Neural cell (in vitro differentiated cells): ENCODE measurements around the gene VPS26B. TPM values are rescaled to one million over a fixed set of nuclear protein-coding genes. Genes with fewer than 3 reads are reported as not detected.

Source experiments
- H2AFZ ChIP-seq: fragments of 200-600, 300-800 bp; sonication (generic), shearing (Covaris generic); 2 replicates; pipeline ENCODE4 v1.6.0; 2014; ENCODE audit warnings: low read depth, mild to moderate bottlenecking, antibody characterized with exemption, low read length, moderate library complexity
- H3F3A ChIP-seq: fragments of 200-600 bp; shearing (Covaris generic); 2 replicates; pipeline ENCODE4 v1.6.1; 2016; ENCODE audit warnings: mild to moderate bottlenecking, moderate library complexity, mixed read lengths, antibody characterized with exemption, low read length; ENCODE audit not compliant: insufficient read depth, poor library complexity, severe bottlenecking
- H3K27ac ChIP-seq: fragments of 200-600, 300-800 bp; sonication (generic), shearing (Covaris generic); 2 replicates; pipeline ENCODE4 v1.5.1; 2014; ENCODE audit warnings: mild to moderate bottlenecking, low read length, moderate library complexity
- H3K27me3 ChIP-seq: fragments of 300-800, 200-600 bp; sonication (generic), shearing (Covaris generic); 2 replicates; pipeline ENCODE4 v1.6.0; 2014; ENCODE audit warnings: mild to moderate bottlenecking, low read depth, low read length, moderate library complexity; ENCODE audit not compliant: insufficient read depth
- H3K36me3 ChIP-seq: fragments of 300-800, 200-600 bp; sonication (generic), shearing (Covaris generic); 2 replicates; pipeline ENCODE4 v1.5.1; 2014; ENCODE audit warnings: mild to moderate bottlenecking, antibody characterized with exemption, low read length, moderate library complexity; ENCODE audit not compliant: insufficient read depth
- H3K4me2 ChIP-seq: fragments of 300-800, 200-600 bp; sonication (generic), shearing (Covaris generic); 2 replicates; pipeline ENCODE4 v1.6.0; 2014; ENCODE audit warnings: mild to moderate bottlenecking, low read length
- H3K4me3 ChIP-seq: fragments of 300-800, 200-600 bp; sonication (generic), shearing (Covaris generic); 2 replicates; pipeline ENCODE4 v1.5.1; 2014; ENCODE audit warnings: mild to moderate bottlenecking, low read length, moderate library complexity
- H3K79me2 ChIP-seq: fragments of 200-600 bp; shearing (Covaris generic); replicated peaks from 2 replicates; pipeline ENCODE4 v1.6.0; 2014; ENCODE audit warnings: mild to moderate bottlenecking, low read length, moderate library complexity; ENCODE audit not compliant: insufficient read depth
- H3K9ac ChIP-seq: fragments of 300-800, 200-600 bp; sonication (generic), shearing (Covaris generic); 2 replicates; pipeline ENCODE4 v1.6.1; 2016; ENCODE audit warnings: mild to moderate bottlenecking, low read length, mixed read lengths
- H3K9me2 ChIP-seq: fragments of 200-600 bp; shearing (Covaris generic); 2 replicates; pipeline ENCODE4 v1.6.1; 2016; ENCODE audit warnings: mild to moderate bottlenecking, low read length, mixed read lengths; ENCODE audit not compliant: insufficient read depth
- H3K9me3 ChIP-seq: fragments of 200-600, 300-800 bp; sonication (generic), shearing (Covaris generic); 2 replicates; pipeline ENCODE4 v1.6.1; 2016; ENCODE audit warnings: mild to moderate bottlenecking, mixed run types, low read length, moderate library complexity, mixed read lengths
- H4K20me1 ChIP-seq: fragments of 200-600 bp; shearing (Covaris generic); 2 replicates; pipeline ENCODE4 v1.6.1; 2016; ENCODE audit warnings: mild to moderate bottlenecking, mixed run types; ENCODE audit not compliant: insufficient read depth
- CTCF ChIP-seq: fragments of 450-650 bp; IDR thresholded peaks from 2 replicates; pipeline ENCODE4 v1.5.1; 2014; ENCODE audit warnings: antibody characterized with exemption, mild to moderate bottlenecking, moderate library complexity; ENCODE audit not compliant: poor library complexity, severe bottlenecking
- EP300 ChIP-seq: fragments of 450-650 bp; conservative IDR thresholded peaks from 2 replicates; pipeline ENCODE4 v1.6.1; 2014; ENCODE audit warnings: antibody characterized with exemption, mild to moderate bottlenecking, moderate library complexity; ENCODE audit not compliant: poor library complexity, severe bottlenecking
- EZH2 ChIP-seq: fragments of 200-600, 300-800 bp; shearing (Covaris generic), sonication (generic); IDR thresholded peaks from 2 replicates; pipeline ENCODE4 v1.6.1; 2014; ENCODE audit warnings: antibody characterized with exemption, low read length, borderline replicate concordance, mild to moderate bottlenecking; ENCODE audit not compliant: insufficient read depth, poor library complexity, severe bottlenecking
- MXI1 ChIP-seq: fragments of 450-650 bp; conservative IDR thresholded peaks from 2 replicates; pipeline ENCODE4 v1.6.1; 2014; ENCODE audit warnings: antibody characterized with exemption, mild to moderate bottlenecking; ENCODE audit not compliant: poor library complexity, severe bottlenecking
- POLR2AphosphoS5 ChIP-seq: IDR thresholded peaks from 2 replicates; pipeline ENCODE4 v1.6.1; 2012
- RAD21 ChIP-seq: fragments of 450-650 bp; conservative IDR thresholded peaks from 2 replicates; pipeline ENCODE4 v1.6.1; 2014; ENCODE audit warnings: antibody characterized with exemption, mild to moderate bottlenecking, moderate library complexity
- REST ChIP-seq: IDR thresholded peaks from 2 replicates; pipeline ENCODE4 v1.6.1; 2012; ENCODE audit warnings: borderline replicate concordance
- SMC3 ChIP-seq: fragments of 450-650 bp; conservative IDR thresholded peaks from 2 replicates; pipeline ENCODE4 v1.6.1; 2014; ENCODE audit warnings: antibody characterized with exemption, mild to moderate bottlenecking, moderate library complexity; ENCODE audit not compliant: poor library complexity
- TAF1 ChIP-seq: IDR thresholded peaks from 2 replicates; pipeline ENCODE4 v1.6.1; 2012; ENCODE audit warnings: low read depth
- polyA plus RNA-seq: library from polyadenylated mRNA; depleted of rRNA; stranded (reverse); fragments of >200 nt; gene quantifications from 2 replicates; pipeline ENCODE4 v1.2.3, GENCODE V29; 2014

The VPS26B gene
- polyA plus RNA-seq, 1 donor from 2014 or later = 72.6 TPM

- Histone ChIP-seq H3K9ac (no peak overlapping the region), H3K4me3 (no peak overlapping the region), H2AFZ (no peak overlapping the region), H3K27ac (no peak overlapping the region), H3K36me3 (no peaks in the 10 kb centered on the region), H3K79me2 (peaks cover 38% of the 10 kb centered on the region), H4K20me1 (peaks cover 4% of the 10 kb centered on the region), H3K27me3 (no peaks in the 10 kb centered on the region), H3F3A (no peaks in the 10 kb centered on the region), H3K4me2 (no peak overlapping the region), H3K9me2 (no peaks in the 10 kb centered on the region), H3K9me3 (no peaks in the 10 kb centered on the region)
- TF ChIP-seq REST (no peak), POLR2AphosphoS5 (no peak), TAF1 (no peak), EP300 (no peak), SMC3 (no peak), RAD21 (no peak), CTCF (no peak), MXI1 (no peak), EZH2 (no peak)
Observed at GRCh38 chr11:134228625-134229024, 4.2 kb downstream of the VPS26B start.

GRCh38 chr11:134229126-134229790 is 4.8 kb downstream of the VPS26B start:
- H3F3A ChIP-seq = no peaks in the 10 kb centered on the region
- no peak overlapping the region for H2AFZ ChIP-seq
- no peaks in the 10 kb centered on the region for H3K36me3 ChIP-seq
- H3K4me3 ChIP-seq = no peak overlapping the region
- no peaks in the 10 kb centered on the region for H3K27me3 ChIP-seq
- no peaks in the 10 kb centered on the region for H3K9me2 ChIP-seq
- H3K79me2 ChIP-seq = peaks cover 38% of the 10 kb centered on the region
- no peak overlapping the region for H3K4me2 ChIP-seq
- no peak overlapping the region for H3K9ac ChIP-seq
- no peaks in the 10 kb centered on the region for H3K9me3 ChIP-seq
- H3K27ac ChIP-seq = no peak overlapping the region
- TF ChIP-seq RAD21 (no peak), POLR2AphosphoS5 (no peak), SMC3 (no peak), CTCF (no peak)
- peaks cover 4% of the 10 kb centered on the region for H4K20me1 ChIP-seq
